Left ventricle myocardium inferior (tissue), 1 donor: ENCODE measurements around the gene ANKRD44. TPM values are rescaled to one million over a fixed set of nuclear protein-coding genes. Genes with fewer than 3 reads are reported as not detected.

Experiments
- DNase-seq: peaks from one replicate; pipeline ENCODE4 v3.0.0-alpha.2; 2020
- H3K27ac ChIP-seq: fragments of 200-600 bp; replicated peaks from 2 replicates; pipeline ENCODE4 v1.8.0; 2021
- H3K27me3 ChIP-seq: fragments of 200-600 bp; 2 replicates; pipeline ENCODE4 v1.8.0; 2021; ENCODE audit warnings: low read depth
- H3K36me3 ChIP-seq: fragments of 200-600 bp; 2 replicates; pipeline ENCODE4 v1.8.0; 2021
- H3K4me1 ChIP-seq: fragments of 200-600 bp; 2 replicates; pipeline ENCODE4 v1.8.0; 2021
- H3K4me3 ChIP-seq: fragments of 200-600 bp; 2 replicates; pipeline ENCODE4 v1.8.0; 2021; ENCODE audit warnings: mild to moderate bottlenecking, moderate library complexity
- H3K9me3 ChIP-seq: fragments of 200-600 bp; replicated peaks from 2 replicates; pipeline ENCODE4 v1.8.0; 2021
- intact Hi-C: fragments of 100-400 bp; cut with micrococcal nuclease; formaldehyde crosslinking; loops from one replicate; pipeline ENCODE4 v1.11.0; 2022
- total RNA-seq: library from RNA; stranded (reverse); fragmentation: NEBNext Ultra II Directional; extraction: Animal tissue kit (Norgen Biotek cat#: 25700); gene quantifications from one replicate; pipeline ENCODE4 v1.2.1, GENCODE V29; 2021
- TF ChIP-seq, protein P1 (sequence below): fragments of 200-600 bp; IDR thresholded peaks from 2 replicates; pipeline ENCODE4 v1.8.0; 2021; ENCODE audit warnings: antibody characterized with exemption, mild to moderate bottlenecking, borderline replicate concordance
- donor health status: DM: no; HTN: yes; CAD: no; lungs with severe emphysema.

The ANKRD44 gene
- total RNA-seq, 1 donor from 2014 or later = 7.1 TPM

DNA sequence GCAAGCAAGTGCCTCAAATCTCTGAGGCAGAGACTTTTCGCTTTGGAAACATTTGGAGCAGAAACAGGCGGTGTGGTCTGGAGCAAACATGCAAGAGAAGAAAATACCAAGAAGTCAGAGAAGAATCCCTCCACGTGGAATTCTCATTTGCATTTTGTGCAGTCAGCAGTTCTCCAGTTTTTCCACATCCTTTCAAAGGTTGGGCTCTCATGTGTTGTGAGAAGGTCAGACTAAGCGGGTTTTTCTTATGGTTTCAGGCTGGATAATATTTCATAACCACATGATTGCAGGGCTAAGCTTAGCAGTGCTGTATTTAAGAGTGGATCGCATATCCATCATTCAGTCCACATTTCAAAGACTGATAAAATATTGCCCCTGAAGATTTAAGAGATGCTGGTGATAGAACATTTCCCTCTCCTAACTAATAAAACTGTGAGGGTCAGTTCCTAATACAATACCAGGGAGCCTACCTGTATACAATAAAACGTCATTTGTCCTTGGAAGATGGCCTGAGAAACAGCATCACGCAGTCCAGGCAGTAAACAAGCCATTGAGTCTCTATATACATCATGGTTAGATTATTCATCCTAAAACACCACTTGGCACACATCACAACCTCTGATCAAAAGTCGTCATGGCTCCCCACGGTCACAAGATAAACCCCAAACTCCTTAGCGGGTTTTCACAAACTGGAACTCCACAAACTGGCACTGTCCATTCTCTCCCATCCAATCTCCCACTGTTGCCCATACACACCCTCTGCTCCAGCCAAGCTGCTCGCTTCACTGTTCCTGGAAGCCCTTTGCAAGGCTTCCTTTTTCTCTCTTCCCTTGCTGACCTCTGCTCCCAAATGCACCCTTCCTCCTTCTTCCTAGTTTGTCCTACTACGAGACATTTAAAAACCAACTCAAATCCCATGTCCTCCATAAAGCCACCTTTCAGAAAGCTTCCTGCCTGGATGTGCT is 31.5 kb downstream of the ANKRD44 start:
- TF ChIP-seq, protein P1, sequence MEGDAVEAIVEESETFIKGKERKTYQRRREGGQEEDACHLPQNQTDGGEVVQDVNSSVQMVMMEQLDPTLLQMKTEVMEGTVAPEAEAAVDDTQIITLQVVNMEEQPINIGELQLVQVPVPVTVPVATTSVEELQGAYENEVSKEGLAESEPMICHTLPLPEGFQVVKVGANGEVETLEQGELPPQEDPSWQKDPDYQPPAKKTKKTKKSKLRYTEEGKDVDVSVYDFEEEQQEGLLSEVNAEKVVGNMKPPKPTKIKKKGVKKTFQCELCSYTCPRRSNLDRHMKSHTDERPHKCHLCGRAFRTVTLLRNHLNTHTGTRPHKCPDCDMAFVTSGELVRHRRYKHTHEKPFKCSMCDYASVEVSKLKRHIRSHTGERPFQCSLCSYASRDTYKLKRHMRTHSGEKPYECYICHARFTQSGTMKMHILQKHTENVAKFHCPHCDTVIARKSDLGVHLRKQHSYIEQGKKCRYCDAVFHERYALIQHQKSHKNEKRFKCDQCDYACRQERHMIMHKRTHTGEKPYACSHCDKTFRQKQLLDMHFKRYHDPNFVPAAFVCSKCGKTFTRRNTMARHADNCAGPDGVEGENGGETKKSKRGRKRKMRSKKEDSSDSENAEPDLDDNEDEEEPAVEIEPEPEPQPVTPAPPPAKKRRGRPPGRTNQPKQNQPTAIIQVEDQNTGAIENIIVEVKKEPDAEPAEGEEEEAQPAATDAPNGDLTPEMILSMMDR = no peak
- H3K27me3 ChIP-seq = no peaks in the 10 kb centered on the region
- peak overlapping the region; percentile 36 for H3K4me3 ChIP-seq
- intact Hi-C loops = no loop called here
- peaks cover 21% of the 10 kb centered on the region for H3K4me1 ChIP-seq
- DNase-seq = no peak
- H3K9me3 ChIP-seq = no peaks in the 10 kb centered on the region
- H3K27ac ChIP-seq = no peak overlapping the region
- H3K36me3 ChIP-seq = no peaks in the 10 kb centered on the region

GRCh38 chr2:197277794-197278193 is 32.8 kb downstream of the ANKRD44 start:
- intact Hi-C loops = no loop called here
- Histone ChIP-seq H3K27ac (no peak overlapping the region), H3K9me3 (no peaks in the 10 kb centered on the region), H3K27me3 (no peaks in the 10 kb centered on the region), H3K4me3 (no peak overlapping the region), H3K4me1 (peaks cover 26% of the 10 kb centered on the region), H3K36me3 (no peaks in the 10 kb centered on the region)
- TF ChIP-seq, protein P1 = no peak
- no peak for DNase-seq

GRCh38 chr2:197276156-197276555 is 34.4 kb downstream of the ANKRD44 start:
- no peak for DNase-seq
- Histone ChIP-seq H3K4me3 (no peak overlapping the region), H3K36me3 (no peaks in the 10 kb centered on the region), H3K9me3 (no peaks in the 10 kb centered on the region), H3K4me1 (peaks cover 25% of the 10 kb centered on the region), H3K27ac (no peak overlapping the region), H3K27me3 (no peaks in the 10 kb centered on the region)
- intact Hi-C loops = no loop called here
- TF ChIP-seq, protein P1 = no peak

- no peak for DNase-seq
- Histone ChIP-seq H3K4me1 (peaks cover 18% of the 10 kb centered on the region), H3K27ac (no peak overlapping the region), H3K4me3 (no peak overlapping the region), H3K9me3 (no peaks in the 10 kb centered on the region), H3K27me3 (no peaks in the 10 kb centered on the region), H3K36me3 (no peaks in the 10 kb centered on the region)
- TF ChIP-seq, protein P1 = no peak
- intact Hi-C loops = no loop called here
Measured at GRCh38 chr2:197274937-197275336, 35.6 kb downstream of the ANKRD44 start.

DNA sequence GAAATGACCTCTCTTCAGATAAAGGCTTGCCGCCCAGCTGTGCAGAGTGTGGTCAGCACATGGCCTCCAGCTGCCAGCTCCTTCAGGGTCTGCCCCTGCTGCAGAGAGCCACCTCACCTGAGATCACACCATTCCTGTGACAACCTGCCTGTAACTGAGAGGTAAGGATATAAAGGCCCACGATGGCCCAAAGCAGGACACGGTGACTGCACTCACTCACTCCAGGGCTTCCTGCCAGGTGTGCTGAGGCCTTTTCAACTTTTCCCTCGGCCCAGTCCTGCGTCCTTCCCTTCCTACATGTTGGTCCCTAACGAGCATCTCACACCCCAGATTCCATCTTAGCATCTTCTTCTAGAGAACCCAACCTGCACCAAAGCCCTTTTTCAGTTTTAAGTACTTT is 36.2 kb downstream of the ANKRD44 start:
- no peaks in the 10 kb centered on the region for H3K36me3 ChIP-seq
- intact Hi-C loops = no loop called here

More for the DNA sequence above, 36.2 kb downstream of the ANKRD44 start:
- no peak for DNase-seq
- TF ChIP-seq, protein P1 = no peak
- no peaks in the 10 kb centered on the region for H3K9me3 ChIP-seq
- H3K27me3 ChIP-seq = no peaks in the 10 kb centered on the region
- H3K4me1 ChIP-seq = peaks cover 18% of the 10 kb centered on the region
- H3K27ac ChIP-seq = no peak overlapping the region
- H3K4me3 ChIP-seq = no peak overlapping the region
